GM12878 (cell line): ENCODE measurements around the gene PLPP7.

ENCODE experiments used
- CTCF ChIP-seq, 3 experiments: IDR thresholded peaks in 2 of 3; conservative IDR thresholded peaks in 1 of 3; 2 replicates each; pipeline ENCODE4 v1.5.1; 2011; ENCODE audit warnings: low read depth in 3 of 3, low read length in 3 of 3, mild to moderate bottlenecking in 3 of 3, control low read depth in 2 of 3, moderate library complexity in 2 of 3, inconsistent platforms in 1 of 3, mixed read lengths in 1 of 3; ENCODE audit not compliant: control insufficient read depth in 2 of 3, insufficient read depth in 1 of 3; ENCODE audit errors: extremely low read depth in 1 of 3
- GABPA ChIP-seq: IDR thresholded peaks from 2 replicates; pipeline ENCODE4 v1.6.1; 2014; ENCODE audit warnings: antibody characterized with exemption, low read depth, mild to moderate bottlenecking, inconsistent platforms
- KAT2A ChIP-seq: conservative IDR thresholded peaks from 2 replicates; pipeline ENCODE4 v1.6.1; 2011; ENCODE audit warnings: low read depth, low read length; ENCODE audit not compliant: control insufficient read depth
- MYC ChIP-seq: IDR thresholded peaks from 2 replicates; pipeline ENCODE4 v1.6.1; 2011; ENCODE audit warnings: mild to moderate bottlenecking, low read length, moderate library complexity, inconsistent platforms; ENCODE audit not compliant: insufficient read depth, insufficient replicate concordance, insufficient read length, severe bottlenecking
- NFIC ChIP-seq: IDR thresholded peaks from 2 replicates; pipeline ENCODE4 v1.6.1; 2012; ENCODE audit warnings: low read depth, mild to moderate bottlenecking, inconsistent platforms, low read length, moderate library complexity
- RAD21 ChIP-seq: IDR thresholded peaks from 2 replicates; pipeline ENCODE4 v1.6.1; 2011; ENCODE audit warnings: mild to moderate bottlenecking, low read depth, low read length, moderate library complexity; ENCODE audit not compliant: insufficient read depth
- SUZ12 ChIP-seq: fragments of 200-600 bp; sonication (generic); IDR thresholded peaks from one replicate; pipeline ENCODE4 v1.6.1; 2018; ENCODE audit warnings: antibody characterized with exemption, mild to moderate bottlenecking; ENCODE audit not compliant: unreplicated experiment
- TAF1 ChIP-seq: IDR thresholded peaks from 2 replicates; pipeline ENCODE4 v1.6.1; 2011; ENCODE audit warnings: mild to moderate bottlenecking, low read depth, low read length, borderline replicate concordance
- USF1 ChIP-seq: IDR thresholded peaks from 2 replicates; pipeline ENCODE4 v1.6.1; 2011; ENCODE audit warnings: borderline replicate concordance, low read depth, mild to moderate bottlenecking, moderate library complexity, mixed read lengths, low read length; ENCODE audit not compliant: insufficient read depth; ENCODE audit errors: extremely low read length

GRCh38 chr9:131335368-131335755, 45.8 kb downstream of the PLPP7 start:
- TF ChIP-seq TAF1 = no peak
- no peak for TF ChIP-seq GABPA
- TF ChIP-seq USF1 = no peak
- no peak for TF ChIP-seq CTCF (IDR thresholded peaks at IDR 0.05 in 2 of 3, conservative IDR thresholded peaks at IDR 0.05 in 1 of 3; ENCODE audit: control insufficient read depth in 2 of 3, extremely low read depth in 1 of 3, insufficient read depth in 1 of 3, low read depth in 3 of 3, low read length in 3 of 3)
- TF ChIP-seq RAD21 = no peak
- TF ChIP-seq KAT2A = no peak
- no peak for TF ChIP-seq MYC
- no peak for TF ChIP-seq SUZ12
- TF ChIP-seq NFIC = no peak
